ENCODE data around the gene LRRC8A. TPM values are rescaled to one million over a fixed set of nuclear protein-coding genes. Genes with fewer than 3 reads are reported as not detected.

Gene LRRC8A
- total and polyA plus RNA-seq, 2 of the 4 experiments (the other 2 are of a cell fraction) = 42.8 to 60.9 TPM

GRCh38 chr9:128887914-128888350, 6.0 kb downstream of the LRRC8A start:
- no peak overlapping the region for H4K5ac ChIP-seq (ENCODE audit: low read depth, low read length)
- H3K14ac ChIP-seq (replicated peaks; ENCODE audit: low read depth, low read length) = peak overlapping the region; percentile 59; the same call in 1 of the 2 replicates
- BruUV-seq (replicated peaks) = no TSS peak
- H3K23ac ChIP-seq (ENCODE audit: low read depth, low read length) = peak overlapping the region; percentile 82; the same call in 1 of the 2 replicates
- peak overlapping the region; percentile 13 to 39; a peak in 2 of 4 replicates for H4K8ac ChIP-seq (ENCODE audit: low read depth in 2 of 2, low read length in 2 of 2)
- dilution Hi-C loops (cut with HindIII; ENCODE audit: low sequenced_read_pairs, unreplicated experiment) = no loop called here
- H3K4me2 ChIP-seq (ENCODE audit: low read depth, low read length) = peak overlapping the region; percentile 31; the same call in 1 of the 2 replicates
- H3K27ac ChIP-seq (ENCODE audit: insufficient read depth, low read length) = peak overlapping the region; percentile 38
- peak overlapping the region; percentile 38; the same call in 1 of the 2 replicates for H2BK120ac ChIP-seq (ENCODE audit: low read depth, low read length)
- ATAC-seq (ENCODE audit: low read depth) = no peak; the same call in 1 of the 2 replicates
- no peaks in the 10 kb centered on the region for H3K27me3 ChIP-seq (ENCODE audit: control insufficient read depth, insufficient read depth, low read length)
- H3K4me3 ChIP-seq (ENCODE audit: insufficient read depth, low read depth, low read length) = no peak overlapping the region
- TF ChIP-seq RFX5 (IDR thresholded peaks at IDR 0.05; ENCODE audit: low read depth, low read length) (no peak), CHD1 (IDR thresholded peaks at IDR 0.05; ENCODE audit: low read depth, low read length) (no peak), MXI1 (IDR thresholded peaks at IDR 0.05; ENCODE audit: borderline replicate concordance, low read depth, low read length) (no peak), NFE2L2 (IDR thresholded peaks at IDR 0.05; ENCODE audit: low read depth, low read length) (no peak), MAZ (IDR thresholded peaks at IDR 0.05; ENCODE audit: borderline replicate concordance, low read depth, low read length) (no peak), RAD21 (IDR thresholded peaks at IDR 0.05; ENCODE audit: low read length) (no peak), CEBPB (IDR thresholded peaks at IDR 0.05; ENCODE audit: low read depth, low read length) (no peak), RCOR1 (IDR thresholded peaks at IDR 0.05; ENCODE audit: insufficient replicate concordance, low read length) (no peak)
- TF ChIP-seq, protein P1, sequence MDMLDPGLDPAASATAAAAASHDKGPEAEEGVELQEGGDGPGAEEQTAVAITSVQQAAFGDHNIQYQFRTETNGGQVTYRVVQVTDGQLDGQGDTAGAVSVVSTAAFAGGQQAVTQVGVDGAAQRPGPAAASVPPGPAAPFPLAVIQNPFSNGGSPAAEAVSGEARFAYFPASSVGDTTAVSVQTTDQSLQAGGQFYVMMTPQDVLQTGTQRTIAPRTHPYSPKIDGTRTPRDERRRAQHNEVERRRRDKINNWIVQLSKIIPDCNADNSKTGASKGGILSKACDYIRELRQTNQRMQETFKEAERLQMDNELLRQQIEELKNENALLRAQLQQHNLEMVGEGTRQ (IDR thresholded peaks at IDR 0.05; ENCODE audit: low read depth, low read length) = no peak
- TF ChIP-seq, protein P2, sequence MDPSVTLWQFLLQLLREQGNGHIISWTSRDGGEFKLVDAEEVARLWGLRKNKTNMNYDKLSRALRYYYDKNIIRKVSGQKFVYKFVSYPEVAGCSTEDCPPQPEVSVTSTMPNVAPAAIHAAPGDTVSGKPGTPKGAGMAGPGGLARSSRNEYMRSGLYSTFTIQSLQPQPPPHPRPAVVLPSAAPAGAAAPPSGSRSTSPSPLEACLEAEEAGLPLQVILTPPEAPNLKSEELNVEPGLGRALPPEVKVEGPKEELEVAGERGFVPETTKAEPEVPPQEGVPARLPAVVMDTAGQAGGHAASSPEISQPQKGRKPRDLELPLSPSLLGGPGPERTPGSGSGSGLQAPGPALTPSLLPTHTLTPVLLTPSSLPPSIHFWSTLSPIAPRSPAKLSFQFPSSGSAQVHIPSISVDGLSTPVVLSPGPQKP (IDR thresholded peaks at IDR 0.05; ENCODE audit: borderline replicate concordance, low read depth, low read length) = no peak
- TF ChIP-seq, protein P3, sequence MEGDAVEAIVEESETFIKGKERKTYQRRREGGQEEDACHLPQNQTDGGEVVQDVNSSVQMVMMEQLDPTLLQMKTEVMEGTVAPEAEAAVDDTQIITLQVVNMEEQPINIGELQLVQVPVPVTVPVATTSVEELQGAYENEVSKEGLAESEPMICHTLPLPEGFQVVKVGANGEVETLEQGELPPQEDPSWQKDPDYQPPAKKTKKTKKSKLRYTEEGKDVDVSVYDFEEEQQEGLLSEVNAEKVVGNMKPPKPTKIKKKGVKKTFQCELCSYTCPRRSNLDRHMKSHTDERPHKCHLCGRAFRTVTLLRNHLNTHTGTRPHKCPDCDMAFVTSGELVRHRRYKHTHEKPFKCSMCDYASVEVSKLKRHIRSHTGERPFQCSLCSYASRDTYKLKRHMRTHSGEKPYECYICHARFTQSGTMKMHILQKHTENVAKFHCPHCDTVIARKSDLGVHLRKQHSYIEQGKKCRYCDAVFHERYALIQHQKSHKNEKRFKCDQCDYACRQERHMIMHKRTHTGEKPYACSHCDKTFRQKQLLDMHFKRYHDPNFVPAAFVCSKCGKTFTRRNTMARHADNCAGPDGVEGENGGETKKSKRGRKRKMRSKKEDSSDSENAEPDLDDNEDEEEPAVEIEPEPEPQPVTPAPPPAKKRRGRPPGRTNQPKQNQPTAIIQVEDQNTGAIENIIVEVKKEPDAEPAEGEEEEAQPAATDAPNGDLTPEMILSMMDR (conservative IDR thresholded peaks at IDR 0.05; ENCODE audit: low read depth, low read length) = no peak
- 0 out of 3 replicates have a peak overlapping the region, but pooled peaks have one; percentile 24 for H2BK15ac ChIP-seq (ENCODE audit: low read depth, low read length)
- peak overlapping the region; percentile 41 for H2BK5ac ChIP-seq (ENCODE audit: low read depth, low read length, poor library complexity, severe bottlenecking)
- intact Hi-C loops (cut with micrococcal nuclease) = no loop called here
- H3K4me1 ChIP-seq (ENCODE audit: control insufficient read depth, insufficient read depth, low read length) = peaks cover 31% of the 10 kb centered on the region
- 0 out of 2 replicates have a peak overlapping the region, but pooled peaks have one; percentile 12 for H3K18ac ChIP-seq (ENCODE audit: low read depth, low read length)
- peak overlapping the region; percentile 1; the same call in 1 of the 2 replicates for H3K9ac ChIP-seq (ENCODE audit: low read depth, low read length)
- peaks cover 45% of the 10 kb centered on the region for H3K36me3 ChIP-seq (ENCODE audit: control insufficient read depth, insufficient read depth, low read length)
- peaks cover 31 to 87% of the 10 kb centered on the region in 2 experiments for H3K79me1 ChIP-seq (ENCODE audit: low read depth in 1 of 2, low read length in 2 of 2)
- in situ Hi-C loops (cut with MboI; ENCODE audit: low sequenced_read_pairs) = no loop called here
- peak overlapping the region; percentile 23; the same call in 1 of the 2 replicates for H2BK20ac ChIP-seq (ENCODE audit: low read depth, low read length)
- H3K4ac ChIP-seq (ENCODE audit: low read depth, low read length) = peak overlapping the region; percentile 26
- DNase-seq = no peak
- WGBS, 2 experiments (ENCODE audit: extremely low coverage in 2 of 2, insufficient read length in 1 of 2) = no CpG with 5 or more reads among the region's 9 CpGs
- no peaks in the 10 kb centered on the region for H3K9me3 ChIP-seq (ENCODE audit: control insufficient read depth, insufficient read depth, low read length)
- H3K9me1 ChIP-seq (ENCODE audit: insufficient read depth, low read length) = peaks cover 43% of the 10 kb centered on the region
- CTCF ChIA-PET = interaction anchor here (1.0 kb wide), 1 partner anchor 40 kb away, joined by 4 read pairs; no protein-coding TSS in a partner anchor
- H2AK9ac ChIP-seq (replicated peaks; ENCODE audit: low read depth, low read length, poor library complexity) = peak overlapping the region; percentile 91
- peak overlapping the region; percentile 16 for H2AFZ ChIP-seq (replicated peaks; ENCODE audit: low read length, poor library complexity)
- POLR2A ChIA-PET (ENCODE audit: unreplicated experiment) = interaction anchor here (0.6 kb wide), 1 partner anchor 418 kb away, joined by 4 read pairs; no protein-coding TSS in a partner anchor
- no peak overlapping the region for H3K56ac ChIP-seq (ENCODE audit: extremely low read depth, insufficient read depth, low read length)
- peaks cover 46% of the 10 kb centered on the region for H4K20me1 ChIP-seq (ENCODE audit: insufficient read depth, low read length)
- peak overlapping the region; percentile 71 for H4K91ac ChIP-seq (ENCODE audit: insufficient read depth, low read depth, low read length)
- peak overlapping the region; percentile 45; the same call in 1 of the 2 replicates for H2AK5ac ChIP-seq (ENCODE audit: low read depth, low read length)
